Fibroblast of gingiva (primary cell): Measurements from ENCODE around the gene TRPC6.

Source experiments
- DNase-seq: peaks from one replicate; pipeline ENCODE4 v3.0.0-alpha.2; 2011; ENCODE audit warnings: low read depth

Gene TRPC6

DNA sequence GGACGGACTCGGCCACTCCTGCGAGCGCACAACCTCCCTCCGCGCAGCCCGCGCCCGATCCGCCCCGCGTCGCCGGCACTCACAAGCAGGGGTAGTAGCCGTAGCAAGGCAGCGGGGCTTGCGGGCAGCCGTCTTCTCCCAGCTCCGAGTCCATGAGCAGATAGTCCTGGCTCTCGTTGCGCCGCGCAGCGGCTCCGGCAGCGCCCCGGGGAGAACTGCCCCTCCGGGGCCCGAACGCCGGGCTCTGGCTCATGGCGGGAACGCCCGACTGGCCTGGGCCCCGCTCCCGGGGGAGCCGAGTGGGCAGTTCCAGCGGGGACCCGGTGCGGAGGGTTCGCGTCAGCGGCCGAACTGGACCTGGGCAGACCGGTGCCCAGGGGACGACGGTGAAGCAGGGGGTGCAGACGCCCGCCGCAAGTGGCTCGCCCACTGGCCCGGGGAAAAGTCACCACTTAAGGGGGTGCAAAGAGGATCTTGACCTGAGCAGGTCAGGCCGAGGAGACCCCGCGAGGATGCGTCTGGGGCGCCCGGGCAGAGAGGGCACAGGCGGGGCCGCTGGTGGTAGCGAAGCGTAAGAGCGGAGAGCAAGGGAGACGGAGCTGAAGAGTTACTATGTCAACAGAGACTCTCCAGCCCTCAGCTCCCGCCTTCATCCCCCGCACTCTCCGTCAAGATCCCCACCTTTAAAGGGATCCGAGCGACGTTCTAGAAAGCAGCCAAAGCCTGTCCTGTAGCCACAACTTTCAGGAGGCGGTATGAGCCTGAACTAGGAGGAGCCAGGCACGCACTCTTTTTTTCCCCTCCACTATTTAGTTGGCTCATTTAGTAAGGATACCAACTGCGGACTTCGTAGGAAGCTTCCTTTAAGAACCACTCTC is at the start of gene TRPC6:
Gene TRPC6, minus strand, starts transcription at position 757 of the 878 bp plus-strand sequence. Its CDS starts 504 bp downstream, at position 253.
- peak; percentile 44 for DNase-seq

DNA sequence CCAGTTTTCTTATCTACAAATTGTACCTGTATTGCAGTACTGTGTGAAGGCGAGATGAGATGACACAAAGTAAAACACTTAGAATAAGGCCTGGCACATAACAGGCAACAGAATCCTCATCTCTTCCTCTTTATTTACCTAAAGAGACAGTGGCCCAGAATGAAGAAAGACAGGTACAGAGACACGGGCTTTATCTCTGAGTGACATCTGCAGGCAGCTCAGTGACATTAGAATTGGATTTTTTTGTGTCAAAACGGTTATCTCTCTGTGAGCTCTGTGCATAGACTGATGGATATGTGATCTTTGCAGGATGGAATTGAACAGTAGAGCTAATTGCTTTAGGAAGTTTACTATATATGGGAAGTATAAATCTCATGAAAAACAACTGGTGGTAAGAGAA is 36.2 kb upstream of the TRPC6 start:
- DNase-seq, result no peak

DNA sequence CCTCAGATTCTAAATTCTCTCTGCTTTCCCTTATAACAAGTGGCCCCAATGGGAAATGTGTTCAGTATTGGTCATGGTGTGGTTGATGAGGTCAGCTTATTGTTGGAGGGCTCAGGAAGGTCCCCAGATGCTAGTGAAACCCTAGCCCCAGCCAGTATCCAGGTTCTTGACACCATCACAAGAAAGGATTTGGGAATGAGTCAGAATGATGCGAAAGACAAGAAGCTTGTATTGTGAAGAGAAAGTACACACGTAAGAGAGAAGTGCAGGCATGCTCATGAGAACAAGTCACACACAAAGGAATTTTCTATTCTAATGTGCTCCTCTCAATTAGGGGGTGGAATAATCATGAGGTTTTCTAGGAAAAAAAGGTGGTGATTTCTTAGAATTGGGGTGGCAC is 34.9 kb upstream of the TRPC6 start:
- peak; percentile 40 for DNase-seq

GRCh38 chr11:101617735-101618332 is 34.0 kb upstream of the TRPC6 start:
- no peak for DNase-seq

DNA sequence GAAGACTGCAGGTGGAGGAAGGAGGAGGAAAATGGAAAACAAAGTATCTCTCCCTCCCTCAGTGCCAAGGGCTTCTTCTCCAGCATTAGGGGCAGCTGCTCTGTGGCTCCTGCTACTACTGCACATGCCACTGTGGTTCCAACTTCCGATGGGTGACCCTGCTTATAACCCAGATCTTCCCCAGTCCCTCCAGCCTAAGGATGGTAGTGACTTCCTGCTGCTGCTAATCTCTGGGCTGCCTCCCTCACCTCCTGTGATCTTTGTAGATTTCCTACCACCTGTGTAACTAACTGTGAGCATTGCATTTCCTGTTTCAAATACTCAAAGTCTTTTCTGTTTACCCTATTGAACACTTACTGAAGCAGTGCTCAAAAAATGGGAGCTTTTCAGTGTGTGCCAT is 28.7 kb upstream of the TRPC6 start:
- DNase-seq, result no peak

DNA sequence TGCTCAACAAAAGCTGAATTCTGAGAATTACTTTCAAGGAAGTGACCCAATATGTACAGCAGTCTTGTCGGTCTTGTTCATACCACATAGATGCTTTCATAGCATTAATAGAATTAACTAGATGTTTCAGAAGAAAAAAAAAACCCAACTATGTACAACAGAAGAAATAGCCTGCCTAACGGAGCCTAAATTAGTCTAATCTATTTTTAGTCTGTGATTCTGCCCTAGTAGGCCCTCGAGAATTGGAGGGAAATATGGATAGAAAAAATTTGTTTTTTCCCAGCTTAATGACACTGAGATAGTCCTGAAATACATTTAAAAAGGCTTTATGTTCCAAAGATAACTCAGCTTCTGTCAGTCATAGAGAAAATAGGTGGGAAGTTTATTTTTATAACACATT is 17.1 kb upstream of the TRPC6 start:
- no peak for DNase-seq

DNA sequence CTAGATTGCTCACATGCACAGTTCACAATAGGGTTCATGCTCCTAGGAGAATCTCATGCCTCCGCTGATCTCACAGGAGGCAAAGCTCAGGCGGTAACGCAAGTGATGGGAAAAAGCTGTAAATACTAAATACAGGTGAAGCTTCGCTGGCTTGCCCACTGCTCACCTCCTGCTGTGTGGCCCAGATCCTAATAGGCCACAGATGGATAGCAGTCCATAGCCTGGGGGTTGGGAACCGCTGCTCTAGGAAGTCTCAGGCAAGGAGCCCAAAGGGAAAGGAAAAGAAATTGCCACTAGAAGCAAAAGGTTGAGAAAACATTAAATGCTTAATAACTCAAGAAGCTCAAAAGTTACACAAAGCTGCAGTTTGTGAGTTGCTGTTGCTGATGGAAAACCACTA is 3.2 kb upstream of the TRPC6 start:
- DNase-seq, result no peak

DNA sequence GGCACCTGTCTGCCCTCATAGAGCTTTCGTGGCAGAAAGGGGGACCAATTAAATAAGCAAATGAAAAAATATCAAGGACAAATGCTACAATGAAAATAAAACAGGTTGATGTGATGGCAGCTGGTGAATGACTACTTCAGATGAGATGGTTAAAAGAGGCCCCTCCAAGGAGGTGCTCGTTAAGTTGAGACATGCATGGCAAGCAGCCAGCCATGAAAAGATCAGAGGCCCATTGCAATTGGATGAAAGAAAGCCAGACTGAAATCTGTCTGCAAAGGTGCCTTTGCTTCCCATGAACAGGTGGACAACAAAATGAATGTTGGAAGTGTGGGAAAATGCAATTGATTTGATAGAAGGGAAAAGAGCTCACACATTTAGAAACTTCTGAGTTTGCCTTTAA is 848 bp upstream of the TRPC6 start:
- no peak for DNase-seq

DNA sequence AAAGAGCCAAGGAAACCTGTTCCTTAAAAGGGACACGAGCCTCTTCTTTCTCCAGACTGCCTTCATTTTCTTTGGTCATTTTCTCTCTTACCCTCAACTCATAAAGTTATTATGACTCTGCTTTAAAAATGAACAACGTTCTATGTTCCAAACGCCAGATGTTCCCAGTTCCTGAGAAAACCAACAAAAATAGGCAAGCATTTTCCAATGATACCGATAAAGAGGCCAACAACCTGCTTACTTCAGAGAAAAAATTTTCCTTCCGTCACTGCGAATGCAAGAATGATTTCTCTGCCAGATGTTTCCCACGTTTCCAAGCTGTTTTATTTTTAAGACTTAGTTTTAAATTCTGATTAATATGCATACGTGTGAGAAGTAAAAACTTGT is 315 bp upstream of the TRPC6 start:
- DNase-seq, result no peak

DNA sequence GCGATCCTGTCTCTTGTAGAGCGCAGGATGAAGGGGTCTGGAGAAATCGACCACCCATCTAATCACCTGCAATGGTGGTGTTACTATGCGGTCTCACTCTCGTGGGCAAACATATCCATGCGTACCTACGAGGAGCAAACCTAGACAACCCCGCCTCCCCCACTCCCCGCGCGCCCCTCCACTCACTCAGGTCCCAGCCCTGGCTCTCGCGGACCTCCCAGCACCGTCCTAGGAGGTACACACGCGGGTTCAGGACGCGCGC is 887 bp downstream of the TRPC6 start:
- no peak for DNase-seq

DNA sequence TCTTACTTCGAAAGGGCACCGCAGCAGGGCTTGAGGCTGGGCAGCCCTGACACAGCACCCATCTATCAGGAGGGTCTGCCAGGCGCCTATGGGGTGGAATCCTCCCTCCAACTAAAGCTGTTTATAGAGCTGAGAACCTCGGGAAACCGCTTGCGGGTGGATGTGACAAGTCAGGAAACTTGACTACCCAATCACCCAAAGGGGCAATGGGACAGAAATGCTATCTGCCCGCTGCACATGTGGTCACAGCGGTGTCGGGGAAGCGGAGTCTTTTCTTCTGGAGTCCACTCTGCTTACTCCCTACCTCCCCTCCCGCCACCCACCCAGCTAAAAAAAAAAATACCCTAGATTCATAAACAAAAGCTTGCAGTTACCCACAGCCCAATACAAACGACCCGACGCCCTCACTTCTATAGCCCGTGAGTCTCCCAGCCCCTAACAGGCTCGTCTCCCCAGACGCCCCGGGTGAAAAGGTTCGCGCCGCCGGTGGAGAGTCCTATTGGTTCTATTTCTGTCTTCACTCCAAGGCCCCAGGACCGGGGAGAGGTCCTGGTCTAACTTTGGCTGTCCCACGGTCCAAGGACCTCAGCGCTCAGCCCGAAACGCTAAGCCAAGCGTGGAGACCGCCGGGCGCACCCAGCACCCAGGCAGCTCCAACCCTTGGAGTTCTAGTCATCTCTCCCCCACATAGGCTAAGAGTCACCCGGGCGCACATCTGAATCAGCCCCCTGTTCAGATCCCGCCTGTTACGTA is 1.4 kb downstream of the TRPC6 start:
- DNase-seq, result no peak

GRCh38 chr11:101577461-101577860 is 6.3 kb downstream of the TRPC6 start:
- no peak for DNase-seq

GRCh38 chr11:101576456-101576855 is 7.4 kb downstream of the TRPC6 start:
- peak; percentile 84 for DNase-seq

DNA sequence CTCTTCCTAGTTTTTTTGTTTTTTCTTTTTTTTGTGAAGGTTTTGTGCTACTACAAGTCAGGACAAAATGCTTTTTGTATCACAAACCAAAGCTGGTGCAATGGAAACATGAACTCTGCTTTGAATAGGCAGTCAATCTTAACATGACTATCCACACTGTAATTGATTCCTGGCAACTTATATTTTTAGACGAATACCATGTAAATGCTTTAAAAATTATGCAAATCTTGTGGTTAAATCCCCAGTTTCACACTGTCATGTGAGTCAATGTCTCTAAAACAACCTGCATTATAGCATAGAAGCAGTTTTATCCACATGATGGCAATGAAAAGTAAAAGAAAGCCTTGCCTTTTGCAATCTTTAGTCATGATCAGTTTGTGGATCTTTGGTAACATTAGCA is 8.9 kb downstream of the TRPC6 start:
- peak; percentile 26 for DNase-seq

DNA sequence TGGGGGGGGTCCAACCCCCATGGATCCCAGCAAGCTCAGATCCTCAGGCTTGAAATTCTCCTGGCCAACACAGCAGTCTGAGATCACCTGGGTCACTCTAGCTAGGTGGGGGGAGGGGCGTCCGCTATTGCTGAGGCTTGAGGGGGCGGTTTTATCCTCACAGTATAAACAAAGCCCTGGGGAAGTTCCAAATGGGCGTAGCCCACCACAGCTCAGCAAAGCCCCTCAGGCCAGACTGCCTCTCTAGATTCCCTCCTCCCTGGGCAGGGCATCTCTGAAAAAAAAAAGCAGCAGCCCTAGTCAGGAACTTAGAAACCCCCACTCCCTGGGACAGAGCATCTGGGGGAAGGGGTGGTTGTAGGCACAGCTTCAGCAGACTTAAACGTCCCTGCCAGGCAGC is 16.7 kb downstream of the TRPC6 start:
- no peak for DNase-seq

GRCh38 chr11:101566626-101567025 is 17.2 kb downstream of the TRPC6 start:
- no peak for DNase-seq

DNA sequence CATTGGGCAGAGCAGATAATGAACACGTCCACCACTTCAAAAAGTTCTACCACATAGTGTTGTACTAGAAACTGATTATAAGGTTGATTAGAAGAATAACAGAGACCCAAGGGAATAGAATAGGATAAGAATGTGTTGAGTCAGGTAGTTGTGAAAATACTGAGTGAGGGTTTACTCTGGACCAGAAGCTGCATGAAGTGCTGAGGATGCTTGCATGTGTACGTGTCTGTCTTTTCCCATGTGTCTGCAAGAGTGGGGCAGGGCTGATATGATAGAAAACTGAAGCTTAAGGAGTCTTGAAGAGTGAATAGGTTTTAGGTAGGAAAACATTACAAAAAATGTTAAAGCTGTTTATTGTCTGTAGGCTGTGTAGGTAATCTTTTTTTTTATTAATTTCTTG is 20.6 kb downstream of the TRPC6 start:
- DNase-seq, result no peak

GRCh38 chr11:101555366-101555765 is 28.4 kb downstream of the TRPC6 start:
- DNase-seq, result peak; percentile 75

DNA sequence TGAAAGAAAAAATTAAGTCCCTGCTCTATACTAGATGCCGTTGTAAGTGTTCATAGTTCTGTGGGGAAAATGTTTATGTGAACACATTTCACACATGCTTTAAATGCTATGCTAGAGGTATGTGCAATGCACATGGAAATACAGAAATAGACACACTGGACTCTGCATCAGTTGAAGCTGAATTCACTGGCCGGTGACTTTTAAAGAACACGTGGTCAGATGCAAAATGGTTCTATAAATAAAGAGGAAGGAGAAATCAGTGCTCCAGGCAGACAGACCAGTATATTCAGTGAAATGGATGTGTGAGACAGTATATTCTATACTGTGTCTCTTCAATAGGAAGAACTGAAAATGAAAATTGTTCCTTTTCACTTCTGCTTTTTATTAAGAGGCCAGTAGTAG is 29.9 kb downstream of the TRPC6 start:
- DNase-seq, result peak; percentile 27

DNA sequence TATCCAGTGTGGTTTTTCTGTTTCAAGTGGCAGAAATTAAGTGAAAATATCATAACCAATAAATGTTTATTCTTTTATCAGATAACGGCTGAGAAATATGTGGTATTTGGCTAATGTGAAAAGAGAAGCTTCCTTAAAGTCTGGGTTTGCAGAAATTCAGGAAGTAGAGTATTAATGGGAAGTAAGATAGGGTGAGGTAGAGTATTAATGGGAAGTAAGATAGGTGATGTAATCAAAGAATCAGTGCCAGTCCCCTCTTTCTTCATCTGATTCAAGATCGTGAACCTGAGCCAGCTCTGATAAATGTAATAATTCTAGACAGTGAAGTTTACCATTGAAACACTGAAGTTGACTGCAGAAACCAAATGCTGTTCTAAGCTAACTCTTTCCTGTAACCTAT is 30.9 kb downstream of the TRPC6 start:
- no peak for DNase-seq

GRCh38 chr11:101528541-101528940 is 55.3 kb downstream of the TRPC6 start:
- no peak for DNase-seq

- no peak for DNase-seq
Observed at GRCh38 chr11:101523634-101524260, 60.1 kb downstream of the TRPC6 start.

DNA sequence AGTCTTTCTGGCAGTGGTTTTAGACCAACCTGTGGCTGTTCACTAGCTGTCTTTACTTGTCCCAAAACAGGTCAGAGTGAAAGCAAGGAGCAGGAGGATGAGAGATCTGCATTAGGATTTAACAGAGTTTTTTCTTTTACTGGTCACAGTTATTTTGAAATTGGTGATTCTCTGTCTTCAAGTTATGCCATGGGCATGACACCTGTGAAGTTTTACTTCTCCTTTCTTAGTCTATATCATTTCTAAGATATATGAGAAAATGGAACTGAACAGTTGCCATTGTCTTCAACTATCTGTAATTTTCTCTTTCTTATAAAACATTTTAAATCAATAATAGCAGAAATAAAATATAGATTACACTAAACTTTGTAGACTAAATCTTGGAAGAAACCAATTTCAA is 60.6 kb downstream of the TRPC6 start:
- no peak for DNase-seq
